Measurements from ENCODE around the gene APOL2.
"Not testable (repeated sequence)": the region's sequence is repeated elsewhere in the genome, so short reads cannot be mapped to it uniquely, and the experiment has no call there.

Gene APOL2

DNA sequence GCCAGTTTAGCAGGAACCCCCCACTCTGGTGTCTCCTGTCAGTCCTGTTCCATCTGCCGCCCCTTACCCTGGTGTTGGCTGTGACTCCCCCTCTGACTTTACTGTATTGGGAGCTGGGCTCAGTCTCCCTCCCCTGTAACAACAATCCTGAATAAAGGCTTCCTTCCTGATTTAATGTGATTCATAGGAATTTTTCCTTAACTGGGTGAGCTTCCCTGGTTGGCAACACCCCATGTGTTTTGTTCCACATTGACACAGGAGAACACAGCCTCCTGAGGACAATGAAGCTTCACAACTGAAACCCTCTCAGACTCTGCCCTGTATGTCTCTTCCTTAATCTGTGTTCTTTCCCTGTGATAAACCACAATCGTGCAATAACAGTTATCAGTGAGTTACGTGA is 46.2 kb downstream of the APOL2 start:
- TF ChIP-seq EZH2 (IDR thresholded peaks at IDR 0.05; ENCODE audit: borderline replicate concordance, low read length): no peak
- TF ChIP-seq, protein P1, sequence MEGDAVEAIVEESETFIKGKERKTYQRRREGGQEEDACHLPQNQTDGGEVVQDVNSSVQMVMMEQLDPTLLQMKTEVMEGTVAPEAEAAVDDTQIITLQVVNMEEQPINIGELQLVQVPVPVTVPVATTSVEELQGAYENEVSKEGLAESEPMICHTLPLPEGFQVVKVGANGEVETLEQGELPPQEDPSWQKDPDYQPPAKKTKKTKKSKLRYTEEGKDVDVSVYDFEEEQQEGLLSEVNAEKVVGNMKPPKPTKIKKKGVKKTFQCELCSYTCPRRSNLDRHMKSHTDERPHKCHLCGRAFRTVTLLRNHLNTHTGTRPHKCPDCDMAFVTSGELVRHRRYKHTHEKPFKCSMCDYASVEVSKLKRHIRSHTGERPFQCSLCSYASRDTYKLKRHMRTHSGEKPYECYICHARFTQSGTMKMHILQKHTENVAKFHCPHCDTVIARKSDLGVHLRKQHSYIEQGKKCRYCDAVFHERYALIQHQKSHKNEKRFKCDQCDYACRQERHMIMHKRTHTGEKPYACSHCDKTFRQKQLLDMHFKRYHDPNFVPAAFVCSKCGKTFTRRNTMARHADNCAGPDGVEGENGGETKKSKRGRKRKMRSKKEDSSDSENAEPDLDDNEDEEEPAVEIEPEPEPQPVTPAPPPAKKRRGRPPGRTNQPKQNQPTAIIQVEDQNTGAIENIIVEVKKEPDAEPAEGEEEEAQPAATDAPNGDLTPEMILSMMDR (IDR thresholded peaks at IDR 0.05; ENCODE audit: low read length): no peak
- no peaks in the 10 kb centered on the region for H3F3A ChIP-seq (ENCODE audit: insufficient read depth, low read length)
- no peaks in the 10 kb centered on the region for H3K27me3 ChIP-seq (ENCODE audit: insufficient read depth, low read length)
- no peak overlapping the region for H2AFZ ChIP-seq (ENCODE audit: low read length)
- no peaks in the 10 kb centered on the region for H4K20me1 ChIP-seq (ENCODE audit: insufficient read depth, low read length)
- no peak overlapping the region for H3K4me3 ChIP-seq (ENCODE audit: low read depth, low read length, poor library complexity, severe bottlenecking)
- no peaks in the 10 kb centered on the region for H3K79me2 ChIP-seq (ENCODE audit: insufficient read depth, low read length)
- H3K4me1 ChIP-seq (ENCODE audit: insufficient read depth, low read length, severe bottlenecking): peaks cover 19% of the 10 kb centered on the region
- H3K4me2 ChIP-seq (ENCODE audit: low read length): no peak overlapping the region
- no peaks in the 10 kb centered on the region for H3K9me3 ChIP-seq (ENCODE audit: low read length)
- H3K9ac ChIP-seq (ENCODE audit: low read length): no peak overlapping the region
- no peak overlapping the region for H3K27ac ChIP-seq (ENCODE audit: low read depth, low read length, poor library complexity, severe bottlenecking)
- H3K9me2 ChIP-seq (ENCODE audit: low read depth, low read length): no peaks in the 10 kb centered on the region
- H3K36me3 ChIP-seq (ENCODE audit: insufficient read depth, low read length): no peaks in the 10 kb centered on the region

DNA sequence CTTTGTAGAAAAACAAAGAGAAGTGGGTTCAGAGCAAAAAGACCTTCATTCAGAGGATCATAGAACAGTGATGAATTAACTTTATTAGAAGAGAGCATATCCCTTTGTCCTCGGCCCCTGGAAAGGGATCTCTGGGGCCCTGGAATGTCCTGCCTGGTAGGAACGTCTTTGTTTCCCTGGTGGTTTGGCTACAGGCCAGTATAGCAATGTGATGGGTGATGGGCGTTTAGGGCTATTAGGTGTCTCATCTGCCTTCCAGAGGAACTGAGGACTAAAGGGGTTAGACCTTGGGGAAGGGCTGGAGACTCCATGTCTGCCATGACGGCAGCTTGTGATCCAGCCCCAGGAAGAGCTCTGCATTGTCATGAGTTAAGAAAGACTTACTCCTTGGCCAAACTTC is 46.8 kb downstream of the APOL2 start:
- TF ChIP-seq EZH2 (IDR thresholded peaks at IDR 0.05; ENCODE audit: borderline replicate concordance, low read length): no peak
- TF ChIP-seq, protein P1 (IDR thresholded peaks at IDR 0.05; ENCODE audit: low read length): no peak
- H3K36me3 ChIP-seq (ENCODE audit: insufficient read depth, low read length): no peaks in the 10 kb centered on the region
- H3K27me3 ChIP-seq (ENCODE audit: insufficient read depth, low read length): no peaks in the 10 kb centered on the region
- H3K79me2 ChIP-seq (ENCODE audit: insufficient read depth, low read length): no peaks in the 10 kb centered on the region
- peaks cover 13% of the 10 kb centered on the region for H3K4me1 ChIP-seq (ENCODE audit: insufficient read depth, low read length, severe bottlenecking)
- H4K20me1 ChIP-seq (ENCODE audit: insufficient read depth, low read length): no peaks in the 10 kb centered on the region
- H3K4me2 ChIP-seq (ENCODE audit: low read length): no peak overlapping the region
- no peak overlapping the region for H3K27ac ChIP-seq (ENCODE audit: low read depth, low read length, poor library complexity, severe bottlenecking)
- no peaks in the 10 kb centered on the region for H3F3A ChIP-seq (ENCODE audit: insufficient read depth, low read length)
- no peak overlapping the region for H3K9ac ChIP-seq (ENCODE audit: low read length)
- H2AFZ ChIP-seq (ENCODE audit: low read length): no peak overlapping the region
- H3K9me3 ChIP-seq (ENCODE audit: low read length): no peaks in the 10 kb centered on the region
- no peaks in the 10 kb centered on the region for H3K9me2 ChIP-seq (ENCODE audit: low read depth, low read length)
- H3K4me3 ChIP-seq (ENCODE audit: low read depth, low read length, poor library complexity, severe bottlenecking): no peak overlapping the region

DNA sequence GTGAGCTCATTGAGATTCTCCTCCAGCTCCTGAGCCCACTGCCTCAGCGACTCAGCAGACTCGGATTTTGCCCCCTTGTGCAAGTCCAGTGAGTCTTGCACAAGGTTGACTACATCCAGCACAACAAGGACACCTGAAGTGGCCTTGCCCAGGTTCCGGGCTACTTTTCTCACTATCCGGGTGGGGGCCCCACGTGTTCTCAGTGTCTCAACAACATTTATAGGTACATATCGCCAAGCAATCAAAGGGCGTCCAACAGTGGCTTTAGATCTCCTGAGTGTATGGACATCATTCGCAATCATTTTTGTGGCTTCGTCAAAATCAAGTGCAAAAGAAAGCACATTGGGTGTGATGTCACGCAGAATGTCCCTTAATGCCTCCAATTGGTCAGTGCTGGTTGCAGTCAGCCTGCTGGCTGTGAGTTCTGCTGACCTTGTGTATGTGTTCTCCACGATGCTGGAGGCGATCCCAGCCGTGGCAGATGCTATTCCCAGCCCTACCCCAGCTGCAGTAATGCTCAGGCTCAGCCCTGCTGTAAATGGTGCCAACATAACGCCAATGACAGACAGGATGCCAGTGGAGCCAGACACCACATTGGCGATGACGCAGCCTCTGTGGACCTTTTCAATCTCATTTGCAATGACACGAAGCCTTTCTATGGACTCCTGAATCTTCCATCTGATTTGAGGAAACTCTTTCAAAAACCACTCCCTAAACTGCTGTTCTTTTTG is 48.1 kb downstream of the APOL2 start:
- Histone ChIP-seq H3K9me2 (ENCODE audit: low read depth, low read length) (no peaks in the 10 kb centered on the region), H4K20me1 (ENCODE audit: insufficient read depth, low read length) (no peaks in the 10 kb centered on the region), H3K9me3 (ENCODE audit: low read length) (no peaks in the 10 kb centered on the region), H3K4me2 (ENCODE audit: low read length) (no peak overlapping the region), H3K36me3 (ENCODE audit: insufficient read depth, low read length) (no peaks in the 10 kb centered on the region), H3K27me3 (ENCODE audit: insufficient read depth, low read length) (no peaks in the 10 kb centered on the region), H3K4me3 (ENCODE audit: low read depth, low read length, poor library complexity, severe bottlenecking) (no peak overlapping the region), H3K79me2 (ENCODE audit: insufficient read depth, low read length) (no peaks in the 10 kb centered on the region), H3K9ac (ENCODE audit: low read length) (no peak overlapping the region), H2AFZ (ENCODE audit: low read length) (no peak overlapping the region), H3K27ac (ENCODE audit: low read depth, low read length, poor library complexity, severe bottlenecking) (no peak overlapping the region), H3K4me1 (ENCODE audit: insufficient read depth, low read length, severe bottlenecking) (no peaks in the 10 kb centered on the region), H3F3A (ENCODE audit: insufficient read depth, low read length) (no peaks in the 10 kb centered on the region)
- TF ChIP-seq, protein P1 (IDR thresholded peaks at IDR 0.05; ENCODE audit: low read length): no peak
- no peak for TF ChIP-seq EZH2 (IDR thresholded peaks at IDR 0.05; ENCODE audit: borderline replicate concordance, low read length)

DNA sequence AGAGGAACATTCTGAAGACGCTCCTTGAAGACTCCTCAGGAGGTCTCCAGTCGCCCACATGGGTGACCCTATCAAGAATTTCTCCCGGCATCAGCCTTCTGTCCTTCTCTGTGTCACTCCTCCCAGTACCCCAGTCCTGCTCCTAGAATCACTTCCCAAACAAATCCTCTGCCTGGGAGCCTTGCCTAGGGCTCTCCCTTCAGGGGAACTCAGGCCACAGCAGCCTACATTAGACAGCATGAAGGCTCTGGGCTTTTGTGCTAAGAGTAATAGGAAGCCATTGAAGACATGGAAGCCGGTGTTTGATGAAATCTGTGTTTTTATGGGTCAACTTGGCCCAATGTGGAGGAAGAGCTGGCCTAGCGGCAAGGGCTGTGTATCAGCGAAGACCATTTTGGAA is 51.5 kb downstream of the APOL2 start:
- not testable (repeated sequence) for H3K4me3 ChIP-seq (ENCODE audit: low read depth, low read length, poor library complexity, severe bottlenecking); H3K27ac ChIP-seq (ENCODE audit: low read depth, low read length, poor library complexity, severe bottlenecking); H4K20me1 ChIP-seq (ENCODE audit: insufficient read depth, low read length); H3K36me3 ChIP-seq (ENCODE audit: insufficient read depth, low read length); H3K9me2 ChIP-seq (ENCODE audit: low read depth, low read length); H3K9me3 ChIP-seq (ENCODE audit: low read length); H3K4me1 ChIP-seq (ENCODE audit: insufficient read depth, low read length, severe bottlenecking); H2AFZ ChIP-seq (ENCODE audit: low read length); H3K79me2 ChIP-seq (ENCODE audit: insufficient read depth, low read length); H3K9ac ChIP-seq (ENCODE audit: low read length); H3F3A ChIP-seq (ENCODE audit: insufficient read depth, low read length); H3K27me3 ChIP-seq (ENCODE audit: insufficient read depth, low read length); H3K4me2 ChIP-seq (ENCODE audit: low read length)
